OCI-LY1 (cell line): ENCODE results near the gene P2RY12.

ENCODE experiments used
- H2AFZ ChIP-seq: fragments of 200-600 bp; sonication (generic), shearing (Covaris generic); 2 replicates; pipeline ENCODE4 v1.6.0; 2014; ENCODE audit warnings: antibody characterized with exemption, mild to moderate bottlenecking, low read length
- H3F3A ChIP-seq: fragments of 200-600 bp; sonication (generic), shearing (Covaris generic); 2 replicates; pipeline ENCODE4 v1.6.0; 2014; ENCODE audit warnings: mild to moderate bottlenecking, antibody characterized with exemption, low read length, moderate library complexity; ENCODE audit not compliant: insufficient read depth
- H3K27ac ChIP-seq: fragments of 200-600 bp; sonication (generic); 2 replicates; pipeline ENCODE4 v1.5.1; 2014; ENCODE audit warnings: low read length, mixed run types, mild to moderate bottlenecking, low read depth; ENCODE audit not compliant: poor library complexity, severe bottlenecking
- H3K27me3 ChIP-seq: fragments of 200-600 bp; sonication (generic); 2 replicates; pipeline ENCODE4 v1.6.0; 2014; ENCODE audit warnings: antibody characterized with exemption, mild to moderate bottlenecking, low read length, moderate library complexity; ENCODE audit not compliant: insufficient read depth
- H3K36me3 ChIP-seq: fragments of 200-600 bp; sonication (generic); 2 replicates; pipeline ENCODE4 v1.6.1; 2014; ENCODE audit warnings: mild to moderate bottlenecking, antibody characterized with exemption, low read length, moderate library complexity, mixed read lengths; ENCODE audit not compliant: insufficient read depth
- H3K4me1 ChIP-seq: fragments of 200-600 bp; sonication (generic); 2 replicates; pipeline ENCODE4 v1.5.1; 2014; ENCODE audit warnings: mild to moderate bottlenecking, low read length, moderate library complexity; ENCODE audit not compliant: insufficient read depth, severe bottlenecking
- H3K4me2 ChIP-seq: fragments of 200-600 bp; sonication (generic), shearing (Covaris generic); 2 replicates; pipeline ENCODE4 v1.6.1; 2014; ENCODE audit warnings: low read length
- H3K4me3 ChIP-seq: fragments of 200-600 bp; sonication (generic); 2 replicates; pipeline ENCODE4 v1.5.1; 2014; ENCODE audit warnings: low read length, low read depth, mild to moderate bottlenecking, mixed read lengths; ENCODE audit not compliant: poor library complexity, severe bottlenecking
- H3K79me2 ChIP-seq: fragments of 200-600 bp; shearing (Covaris generic); 2 replicates; pipeline ENCODE4 v1.6.1; 2016; ENCODE audit warnings: mixed run types, low read length, mixed read lengths; ENCODE audit not compliant: insufficient read depth
- H3K9ac ChIP-seq: fragments of 200-600 bp; sonication (generic), shearing (Covaris generic); 2 replicates; pipeline ENCODE4 v1.6.1; 2014; ENCODE audit warnings: mild to moderate bottlenecking, low read length, mixed read lengths
- H3K9me2 ChIP-seq: fragments of 200-600 bp; sonication (generic), shearing (Covaris generic); 2 replicates; pipeline ENCODE4 v1.6.1; 2014; ENCODE audit warnings: low read depth, mild to moderate bottlenecking, low read length, mixed read lengths
- H3K9me3 ChIP-seq: fragments of 200-600 bp; shearing (Covaris generic); 2 replicates; pipeline ENCODE4 v1.6.1; 2014; ENCODE audit warnings: low read length, mixed read lengths
- H4K20me1 ChIP-seq: fragments of 200-600 bp; sonication (generic), shearing (Covaris generic); 2 replicates; pipeline ENCODE4 v1.6.0; 2016; ENCODE audit warnings: mild to moderate bottlenecking, low read length; ENCODE audit not compliant: insufficient read depth
- EZH2 ChIP-seq: fragments of 200-600 bp; sonication (generic), shearing (Covaris generic); IDR thresholded peaks from 2 replicates; pipeline ENCODE4 v1.8.0; 2017; ENCODE audit warnings: borderline replicate concordance, mixed run types, mild to moderate bottlenecking, antibody characterized with exemption, low read length, moderate library complexity, mixed read lengths
- TF ChIP-seq, protein P1 (sequence below): fragments of 200-600 bp; sonication (generic), shearing (Covaris generic); IDR thresholded peaks from 2 replicates; pipeline ENCODE4 v1.5.1; 2017; ENCODE audit warnings: mild to moderate bottlenecking, antibody characterized with exemption, low read length, moderate library complexity, mixed read lengths

The P2RY12 gene

GRCh38 chr3:151383956-151384355 is 597 bp downstream of the P2RY12 start:
- Histone ChIP-seq H3K4me1 (peaks cover 66% of the 10 kb centered on the region), H2AFZ (no peak overlapping the region), H3K4me3 (peak overlapping the region; percentile 33), H3F3A (peaks cover 4% of the 10 kb centered on the region; the same call in 1 of the 2 replicates), H3K27ac (peak overlapping the region; percentile 82), H3K9ac (peak overlapping the region; percentile 47), H3K36me3 (no peaks in the 10 kb centered on the region), H4K20me1 (no peaks in the 10 kb centered on the region), H3K27me3 (no peaks in the 10 kb centered on the region), H3K9me3 (no peaks in the 10 kb centered on the region), H3K9me2 (no peaks in the 10 kb centered on the region), H3K4me2 (peak overlapping the region; percentile 69), H3K79me2 (no peaks in the 10 kb centered on the region)
- TF ChIP-seq, protein P1, sequence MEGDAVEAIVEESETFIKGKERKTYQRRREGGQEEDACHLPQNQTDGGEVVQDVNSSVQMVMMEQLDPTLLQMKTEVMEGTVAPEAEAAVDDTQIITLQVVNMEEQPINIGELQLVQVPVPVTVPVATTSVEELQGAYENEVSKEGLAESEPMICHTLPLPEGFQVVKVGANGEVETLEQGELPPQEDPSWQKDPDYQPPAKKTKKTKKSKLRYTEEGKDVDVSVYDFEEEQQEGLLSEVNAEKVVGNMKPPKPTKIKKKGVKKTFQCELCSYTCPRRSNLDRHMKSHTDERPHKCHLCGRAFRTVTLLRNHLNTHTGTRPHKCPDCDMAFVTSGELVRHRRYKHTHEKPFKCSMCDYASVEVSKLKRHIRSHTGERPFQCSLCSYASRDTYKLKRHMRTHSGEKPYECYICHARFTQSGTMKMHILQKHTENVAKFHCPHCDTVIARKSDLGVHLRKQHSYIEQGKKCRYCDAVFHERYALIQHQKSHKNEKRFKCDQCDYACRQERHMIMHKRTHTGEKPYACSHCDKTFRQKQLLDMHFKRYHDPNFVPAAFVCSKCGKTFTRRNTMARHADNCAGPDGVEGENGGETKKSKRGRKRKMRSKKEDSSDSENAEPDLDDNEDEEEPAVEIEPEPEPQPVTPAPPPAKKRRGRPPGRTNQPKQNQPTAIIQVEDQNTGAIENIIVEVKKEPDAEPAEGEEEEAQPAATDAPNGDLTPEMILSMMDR, result no peak
- TF ChIP-seq EZH2, result no peak

- Histone ChIP-seq H3K4me3 (no peak overlapping the region), H3K9ac (peak overlapping the region; percentile 16; the same call in 1 of the 2 replicates), H3F3A (0 out of 2 replicates have a peak, but pooled peaks cover 4% of the 10 kb centered on the region), H2AFZ (no peak overlapping the region), H3K9me3 (no peaks in the 10 kb centered on the region), H3K79me2 (no peaks in the 10 kb centered on the region), H3K9me2 (no peaks in the 10 kb centered on the region), H3K27ac (peak overlapping the region; percentile 82), H3K27me3 (no peaks in the 10 kb centered on the region), H3K4me2 (peak overlapping the region; percentile 69), H3K36me3 (no peaks in the 10 kb centered on the region), H4K20me1 (no peaks in the 10 kb centered on the region), H3K4me1 (peaks cover 59% of the 10 kb centered on the region)
- no peak for TF ChIP-seq EZH2
- TF ChIP-seq, protein P1, result no peak
These were observed 1.4 kb downstream of the P2RY12 start for GRCh38 chr3:151383111-151383510.

DNA sequence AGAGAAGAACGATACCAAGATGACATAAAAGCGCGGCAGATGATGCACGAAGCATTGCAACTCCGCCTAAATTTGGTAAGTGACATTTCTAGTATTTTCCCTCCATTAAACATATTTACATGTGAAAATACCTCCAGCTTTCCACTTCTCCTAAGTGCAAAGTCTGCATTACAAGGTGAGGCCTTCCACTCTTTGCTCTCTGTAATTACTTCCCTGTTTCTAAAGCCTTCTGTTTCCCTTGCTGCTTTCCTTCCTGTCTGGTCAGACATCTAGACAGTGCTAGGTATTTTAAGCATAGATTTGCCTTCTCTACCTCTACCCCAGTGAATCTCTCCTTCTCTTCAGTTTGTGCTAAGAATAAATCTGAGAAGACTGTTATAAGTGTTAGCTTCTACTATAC is 1.9 kb downstream of the P2RY12 start:
- peak overlapping the region; percentile 82 for H3K27ac ChIP-seq
- H3K4me3 ChIP-seq, result peak overlapping the region; percentile 7
- peaks cover 59% of the 10 kb centered on the region for H3K4me1 ChIP-seq
- no peaks in the 10 kb centered on the region for H3K36me3 ChIP-seq
- H3K4me2 ChIP-seq, result peak overlapping the region; percentile 69
- 0 out of 2 replicates have a peak, but pooled peaks cover 4% of the 10 kb centered on the region for H3F3A ChIP-seq
- H3K9ac ChIP-seq, result peak overlapping the region; percentile 16; the same call in 1 of the 2 replicates
- no peak overlapping the region for H2AFZ ChIP-seq
- H3K79me2 ChIP-seq, result no peaks in the 10 kb centered on the region
- H3K9me3 ChIP-seq, result no peaks in the 10 kb centered on the region
- no peaks in the 10 kb centered on the region for H3K9me2 ChIP-seq
- H3K27me3 ChIP-seq, result no peaks in the 10 kb centered on the region
- no peaks in the 10 kb centered on the region for H4K20me1 ChIP-seq
- no peak for TF ChIP-seq EZH2
- TF ChIP-seq, protein P1, result no peak
